Parathyroid adenoma (tissue), 2 donors: ENCODE results near the gene GLIS1.

Source experiments
- H2AFZ ChIP-seq: fragments of 300-600 bp; sonication (generic); one replicate; pipeline ENCODE4 v1.7.0; 2017; ENCODE audit warnings: antibody characterized with exemption, mild to moderate bottlenecking
- H3K27ac ChIP-seq: fragments of 300-600 bp; sonication (generic); one replicate; pipeline ENCODE4 v1.7.0; 2017
- H3K27me3 ChIP-seq: fragments of 300-600 bp; sonication (generic); one replicate; pipeline ENCODE4 v1.7.0; 2017; ENCODE audit warnings: low read length; ENCODE audit not compliant: control insufficient read depth, insufficient read depth
- H3K36me3 ChIP-seq: fragments of 300-600 bp; sonication (generic); one replicate; pipeline ENCODE4 v1.7.0; 2017; ENCODE audit warnings: low read length; ENCODE audit not compliant: control insufficient read depth, insufficient read depth
- H3K4me1 ChIP-seq: fragments of 300-600 bp; sonication (generic); one replicate; pipeline ENCODE4 v1.7.0; 2017; ENCODE audit warnings: control low read depth
- H3K4me2 ChIP-seq: fragments of 300-600 bp; sonication (generic); one replicate; pipeline ENCODE4 v1.7.0; 2017; ENCODE audit warnings: low read length
- H3K4me3 ChIP-seq: fragments of 300-600 bp; sonication (generic); one replicate; pipeline ENCODE4 v1.7.0; 2017; ENCODE audit warnings: low read depth, low read length
- H3K79me2 ChIP-seq: fragments of 300-600 bp; sonication (generic); one replicate; pipeline ENCODE4 v1.7.0; 2017; ENCODE audit warnings: control low read depth
- H3K9ac ChIP-seq: fragments of 300-600 bp; sonication (generic); one replicate; pipeline ENCODE4 v1.7.0; 2017; ENCODE audit warnings: mild to moderate bottlenecking
- H3K9me3 ChIP-seq: fragments of 300-600 bp; sonication (generic); one replicate; pipeline ENCODE4 v1.7.0; 2017; ENCODE audit warnings: low read length; ENCODE audit not compliant: control insufficient read depth
- TF ChIP-seq, protein P1 (sequence below): fragments of 300-600 bp; sonication (generic); IDR thresholded peaks from one replicate; pipeline ENCODE4 v1.7.0; 2017; ENCODE audit warnings: antibody characterized with exemption, mild to moderate bottlenecking
- donor health status: primary hyperparathyroidism.

Gene GLIS1

DNA sequence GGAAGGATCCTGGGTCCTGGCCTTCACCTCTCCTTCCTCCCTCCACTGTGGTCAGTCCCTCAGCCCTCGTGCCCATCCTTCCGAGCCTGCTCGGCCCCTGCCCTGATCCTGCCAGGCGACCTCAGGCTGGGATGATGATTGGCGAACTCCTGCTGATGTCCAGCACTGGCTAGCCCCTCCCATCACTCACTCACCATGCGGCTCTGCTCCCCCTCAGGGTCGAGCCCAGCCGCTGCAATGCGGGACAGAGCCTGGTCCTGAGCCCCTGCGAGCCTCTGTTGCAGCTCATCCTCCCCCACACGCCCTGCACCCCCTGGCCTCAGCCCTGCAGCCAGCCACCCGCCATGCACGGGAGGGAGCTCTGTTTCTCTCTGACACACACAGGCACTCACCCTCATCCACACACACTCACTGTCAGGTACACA lies 179.6 kb downstream of the GLIS1 start:
- H3K79me2 ChIP-seq: no peaks in the 10 kb centered on the region
- H3K4me2 ChIP-seq: no peak overlapping the region
- no peaks in the 10 kb centered on the region for H3K9me3 ChIP-seq
- H3K4me3 ChIP-seq: no peak overlapping the region
- H2AFZ ChIP-seq: no peak overlapping the region
- no peak overlapping the region for H3K27ac ChIP-seq
- no peaks in the 10 kb centered on the region for H3K36me3 ChIP-seq
- TF ChIP-seq, protein P1, sequence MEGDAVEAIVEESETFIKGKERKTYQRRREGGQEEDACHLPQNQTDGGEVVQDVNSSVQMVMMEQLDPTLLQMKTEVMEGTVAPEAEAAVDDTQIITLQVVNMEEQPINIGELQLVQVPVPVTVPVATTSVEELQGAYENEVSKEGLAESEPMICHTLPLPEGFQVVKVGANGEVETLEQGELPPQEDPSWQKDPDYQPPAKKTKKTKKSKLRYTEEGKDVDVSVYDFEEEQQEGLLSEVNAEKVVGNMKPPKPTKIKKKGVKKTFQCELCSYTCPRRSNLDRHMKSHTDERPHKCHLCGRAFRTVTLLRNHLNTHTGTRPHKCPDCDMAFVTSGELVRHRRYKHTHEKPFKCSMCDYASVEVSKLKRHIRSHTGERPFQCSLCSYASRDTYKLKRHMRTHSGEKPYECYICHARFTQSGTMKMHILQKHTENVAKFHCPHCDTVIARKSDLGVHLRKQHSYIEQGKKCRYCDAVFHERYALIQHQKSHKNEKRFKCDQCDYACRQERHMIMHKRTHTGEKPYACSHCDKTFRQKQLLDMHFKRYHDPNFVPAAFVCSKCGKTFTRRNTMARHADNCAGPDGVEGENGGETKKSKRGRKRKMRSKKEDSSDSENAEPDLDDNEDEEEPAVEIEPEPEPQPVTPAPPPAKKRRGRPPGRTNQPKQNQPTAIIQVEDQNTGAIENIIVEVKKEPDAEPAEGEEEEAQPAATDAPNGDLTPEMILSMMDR: no peak
- H3K4me1 ChIP-seq: no peaks in the 10 kb centered on the region
- no peak overlapping the region for H3K9ac ChIP-seq
- no peaks in the 10 kb centered on the region for H3K27me3 ChIP-seq

DNA sequence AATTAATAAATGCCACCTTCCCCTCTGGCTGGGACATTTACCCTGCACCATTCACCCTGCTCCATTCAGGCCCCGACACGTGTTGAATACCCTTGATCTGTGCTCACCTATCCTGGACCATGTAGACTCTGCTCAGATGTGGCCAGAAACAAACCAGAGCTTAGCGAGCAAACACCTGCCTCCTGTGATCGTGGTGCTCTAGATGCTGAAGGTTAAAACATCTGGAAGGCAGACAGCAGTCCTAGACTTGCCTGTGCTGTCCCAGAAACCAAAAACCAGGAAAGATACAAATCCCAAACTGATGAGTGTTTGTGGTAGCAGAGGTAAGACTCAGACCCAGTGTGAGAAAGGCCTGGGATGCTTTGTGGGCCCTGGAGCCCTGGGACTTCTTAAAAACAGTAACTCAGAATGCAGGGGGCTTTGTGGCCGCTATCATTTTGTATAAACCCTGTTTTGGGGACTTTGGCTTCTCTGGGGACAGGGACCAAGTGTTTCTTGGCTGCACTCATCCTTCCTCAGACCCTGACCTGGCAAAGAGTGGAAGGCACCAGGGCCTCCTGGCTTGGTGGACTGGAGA lies 180.1 kb downstream of the GLIS1 start:
- no peak overlapping the region for H2AFZ ChIP-seq
- no peaks in the 10 kb centered on the region for H3K79me2 ChIP-seq
- TF ChIP-seq, protein P1: no peak
- no peak overlapping the region for H3K4me2 ChIP-seq
- no peaks in the 10 kb centered on the region for H3K4me1 ChIP-seq
- no peak overlapping the region for H3K27ac ChIP-seq
- H3K4me3 ChIP-seq: no peak overlapping the region
- H3K36me3 ChIP-seq: no peaks in the 10 kb centered on the region
- no peaks in the 10 kb centered on the region for H3K9me3 ChIP-seq
- H3K27me3 ChIP-seq: no peaks in the 10 kb centered on the region
- no peak overlapping the region for H3K9ac ChIP-seq

DNA sequence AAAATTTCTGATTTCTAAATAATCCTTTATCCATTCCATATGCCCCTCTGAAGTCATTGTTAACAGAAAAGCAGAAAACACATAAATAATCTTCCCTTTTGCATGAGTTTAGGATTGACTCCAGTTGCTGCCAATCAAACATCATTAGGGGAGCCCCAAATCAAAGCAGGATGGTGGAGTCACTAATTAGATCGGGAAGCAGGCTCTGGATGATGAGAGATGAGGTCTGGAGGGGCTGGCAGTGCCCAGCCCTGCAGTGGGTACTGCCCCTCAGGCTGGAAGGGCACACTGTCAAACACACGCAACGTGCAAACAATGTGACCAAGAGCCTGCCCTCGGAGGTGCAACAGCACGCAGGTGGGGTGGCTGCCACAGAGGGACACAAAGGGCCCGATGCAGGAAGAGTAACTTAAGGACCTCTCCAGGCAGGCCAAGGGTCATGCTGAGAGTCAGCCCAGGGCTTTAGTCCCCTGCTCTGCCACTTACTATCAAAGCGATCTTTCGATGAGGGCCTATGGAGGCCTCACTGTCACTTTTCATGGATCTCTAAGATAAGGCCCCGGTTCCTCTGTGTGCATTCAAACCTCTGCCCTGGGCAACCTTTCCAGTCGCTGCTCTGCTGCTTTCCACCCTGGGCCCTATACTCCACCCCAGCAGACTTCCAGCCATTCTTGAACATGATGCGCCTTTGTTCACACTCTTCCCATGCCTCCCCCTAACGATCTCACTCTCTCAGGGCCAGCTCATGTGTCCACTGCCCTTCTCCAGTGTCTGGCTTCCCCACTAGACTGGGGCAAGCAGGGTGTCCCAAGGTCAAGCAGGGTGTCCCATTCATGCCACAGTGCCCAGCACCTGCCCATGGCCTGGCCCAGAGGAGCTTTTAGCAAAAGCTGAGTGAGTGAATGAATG lies 180.9 kb downstream of the GLIS1 start:
- Histone ChIP-seq H3K79me2 (no peaks in the 10 kb centered on the region), H3K9me3 (no peaks in the 10 kb centered on the region), H3K4me2 (no peak overlapping the region), H3K36me3 (no peaks in the 10 kb centered on the region), H3K9ac (no peak overlapping the region), H3K27ac (no peak overlapping the region), H2AFZ (no peak overlapping the region), H3K27me3 (no peaks in the 10 kb centered on the region), H3K4me3 (no peak overlapping the region), H3K4me1 (no peaks in the 10 kb centered on the region)
- TF ChIP-seq, protein P1: no peak

DNA sequence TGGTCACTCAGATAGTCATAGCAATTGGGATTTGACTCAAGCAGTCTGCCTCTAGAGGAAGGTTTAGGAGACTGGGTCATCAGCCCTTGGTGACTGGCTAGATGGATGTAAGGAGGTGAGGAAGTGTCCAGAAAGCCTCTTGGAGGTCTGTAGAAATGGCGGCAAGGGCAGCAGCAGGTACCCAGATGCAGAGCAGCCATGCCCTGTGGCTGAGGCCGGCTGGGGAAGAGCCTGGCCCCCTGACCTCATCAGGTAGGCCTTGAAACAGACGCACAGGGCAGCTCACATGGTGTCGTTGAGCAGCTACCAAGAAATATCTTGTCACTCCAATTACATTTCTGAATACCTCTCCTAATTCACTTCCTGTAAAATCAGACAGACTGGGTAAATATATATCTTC lies 181.6 kb downstream of the GLIS1 start:
- Histone ChIP-seq H3K27ac (no peak overlapping the region), H3K4me3 (no peak overlapping the region), H2AFZ (no peak overlapping the region), H3K4me2 (no peak overlapping the region), H3K79me2 (no peaks in the 10 kb centered on the region), H3K9ac (no peak overlapping the region), H3K36me3 (no peaks in the 10 kb centered on the region), H3K4me1 (no peaks in the 10 kb centered on the region), H3K27me3 (no peaks in the 10 kb centered on the region), H3K9me3 (no peaks in the 10 kb centered on the region)
- TF ChIP-seq, protein P1: no peak
